ENCODE measurements around the gene NOL7.
A peak's percentile ranks its signal among the peaks of the same experiment; 100 is the strongest.

Gene NOL7

DNA sequence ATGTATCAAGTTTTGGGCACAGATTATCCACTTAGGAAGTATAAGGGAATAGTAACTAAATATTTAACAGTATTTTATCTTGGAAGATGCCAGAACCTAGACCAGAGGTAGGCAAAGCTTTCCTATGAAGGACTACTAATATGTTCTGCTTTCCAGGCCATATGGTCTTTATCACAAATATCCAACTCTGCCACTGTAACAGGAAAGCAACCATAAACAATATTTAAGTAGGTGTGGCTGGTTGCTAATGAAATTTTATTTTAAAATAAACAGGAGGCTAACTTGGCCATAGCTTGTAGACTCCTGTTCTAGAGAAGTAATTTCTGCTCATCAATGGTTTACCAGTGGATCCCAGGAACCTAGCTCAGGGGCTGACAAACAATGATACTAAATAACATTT lies 39.4 kb downstream of the NOL7 start:
- DNase-seq = no peak

DNA sequence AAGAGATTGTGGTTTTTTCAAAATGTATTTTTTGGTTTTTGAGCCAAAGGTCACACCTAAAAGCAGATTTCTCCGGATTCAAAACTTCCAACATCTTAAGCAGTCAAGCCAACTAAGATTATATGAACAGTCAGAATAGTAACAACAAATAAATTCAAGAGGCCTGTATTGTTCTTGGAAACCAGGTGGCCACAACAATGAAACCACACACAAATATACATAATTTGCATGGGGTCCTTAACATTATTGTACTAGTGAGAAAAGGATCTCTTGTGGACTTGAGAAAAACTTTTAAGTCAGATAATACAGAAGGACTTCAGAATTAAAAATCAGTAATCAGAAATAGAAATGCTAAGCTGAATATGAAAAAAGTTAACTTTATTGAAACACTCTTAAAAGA lies 40.6 kb downstream of the NOL7 start:
- no peak for DNase-seq

- DNase-seq = no peak
Observed at GRCh38 chr6:13660273-13660672, 45.1 kb downstream of the NOL7 start.

- no peak for DNase-seq
Observed at GRCh38 chr6:13660893-13661292, 45.8 kb downstream of the NOL7 start.

DNA sequence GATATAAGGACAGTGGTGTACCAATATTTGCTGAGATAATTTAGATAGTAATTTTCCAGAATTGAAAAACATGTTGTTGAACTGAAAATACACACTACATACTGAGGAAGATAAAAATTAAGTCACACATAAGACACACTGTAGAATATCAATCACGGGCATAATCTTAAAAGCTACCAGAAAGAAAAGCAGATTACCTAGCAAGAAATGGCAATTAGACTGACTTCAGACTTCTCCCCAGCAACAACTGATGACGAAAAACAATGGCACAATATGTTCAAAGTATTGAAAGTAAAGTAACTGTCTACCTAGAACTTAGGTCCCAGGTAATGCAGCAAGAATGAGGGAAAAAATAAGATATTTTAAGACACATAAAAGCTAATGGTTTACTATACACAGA lies 46.5 kb downstream of the NOL7 start:
- DNase-seq = no peak

- DNase-seq = no peak
Observed at GRCh38 chr6:13662651-13663334, 47.7 kb downstream of the NOL7 start.

DNA sequence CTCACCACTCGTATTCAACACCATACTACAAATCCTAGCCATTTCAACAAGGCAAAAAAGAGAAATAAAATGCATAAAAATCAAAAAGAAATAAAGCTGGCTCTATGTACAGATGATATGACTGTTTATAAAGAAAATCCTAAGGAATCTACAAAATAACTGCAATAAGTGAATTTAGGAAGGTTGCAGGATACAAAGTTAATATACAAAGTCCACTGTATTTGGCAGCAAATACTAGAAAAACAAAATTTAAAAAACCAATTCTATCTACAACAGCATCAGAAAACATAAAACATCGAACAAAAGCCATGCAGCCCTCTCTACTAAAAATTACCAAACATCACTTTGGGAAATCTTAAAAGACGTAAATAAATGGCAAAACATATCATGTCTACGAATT lies 48.9 kb downstream of the NOL7 start:
- DNase-seq = no peak

DNA sequence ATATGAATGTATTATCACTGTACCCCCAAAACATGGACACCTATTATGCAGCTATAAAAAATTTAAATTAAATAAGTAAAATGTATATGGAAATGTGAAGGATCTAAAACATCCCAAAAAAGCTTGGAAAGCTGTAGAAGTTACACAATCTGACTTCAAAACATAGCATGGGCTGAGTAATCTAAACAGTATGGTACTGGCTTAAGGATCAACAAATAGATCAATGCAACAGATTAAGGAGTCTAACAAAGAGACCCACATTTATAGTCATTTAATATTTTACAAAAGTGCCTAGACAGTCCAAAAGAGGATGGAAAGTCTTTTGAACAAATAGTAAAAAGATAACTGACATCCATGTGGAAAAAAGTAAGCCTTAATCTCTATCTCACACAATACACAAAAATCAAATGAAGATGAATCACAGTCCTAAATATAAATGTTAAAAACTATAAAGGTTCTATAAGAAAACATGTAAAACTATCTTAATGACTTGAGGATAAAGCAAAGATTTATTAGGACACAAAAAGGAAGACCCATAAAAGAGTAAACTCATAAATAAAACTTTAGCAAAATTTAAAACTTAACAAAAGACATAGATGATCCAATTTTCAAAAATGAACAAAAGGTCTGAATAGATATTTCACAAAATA lies 49.7 kb downstream of the NOL7 start:
- DNase-seq = no peak

DNA sequence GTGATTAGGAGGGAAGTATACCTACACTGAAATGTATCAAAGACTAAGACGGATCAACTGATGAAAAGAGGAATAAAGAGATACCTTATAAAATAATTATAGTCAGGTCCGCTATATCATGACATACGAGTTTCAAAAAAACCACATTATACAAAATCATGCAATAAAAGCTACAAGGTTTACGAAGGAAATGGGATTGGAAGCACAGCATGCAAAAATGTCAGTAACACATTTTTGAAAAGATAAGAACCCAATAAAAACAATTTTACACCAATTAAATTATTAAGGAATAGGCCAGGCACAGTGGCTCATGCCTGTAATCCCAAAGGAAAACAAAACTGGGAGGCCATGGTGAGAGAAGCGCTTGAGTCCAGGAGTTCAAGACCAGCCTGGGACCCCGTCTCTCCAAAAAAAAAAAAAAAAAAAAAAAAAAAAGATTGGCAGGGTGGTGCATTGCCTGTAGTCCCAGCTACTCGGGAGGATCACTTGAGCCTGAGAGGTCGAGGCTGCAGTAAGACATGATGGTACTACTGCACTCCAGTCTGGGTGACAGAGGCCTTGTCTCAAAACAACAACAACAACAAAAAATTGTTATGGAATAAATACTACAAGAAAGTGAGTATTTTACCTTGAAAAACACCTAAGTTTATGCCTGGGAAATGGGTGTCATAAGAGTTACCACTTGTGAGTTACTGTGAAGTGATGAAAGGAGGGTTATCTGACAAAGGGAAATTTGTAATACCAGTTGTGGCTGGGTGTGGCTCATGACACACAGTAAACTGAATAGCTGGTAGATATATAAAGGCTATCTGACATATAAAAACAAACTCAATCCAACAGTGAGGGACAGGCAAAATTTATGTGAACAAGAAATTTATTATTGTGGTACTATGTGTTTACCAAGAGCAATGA lies 51.3 kb downstream of the NOL7 start:
- DNase-seq = no peak

GRCh38 chr6:13667655-13668054 lies 52.5 kb downstream of the NOL7 start:
- DNase-seq = no peak

DNA sequence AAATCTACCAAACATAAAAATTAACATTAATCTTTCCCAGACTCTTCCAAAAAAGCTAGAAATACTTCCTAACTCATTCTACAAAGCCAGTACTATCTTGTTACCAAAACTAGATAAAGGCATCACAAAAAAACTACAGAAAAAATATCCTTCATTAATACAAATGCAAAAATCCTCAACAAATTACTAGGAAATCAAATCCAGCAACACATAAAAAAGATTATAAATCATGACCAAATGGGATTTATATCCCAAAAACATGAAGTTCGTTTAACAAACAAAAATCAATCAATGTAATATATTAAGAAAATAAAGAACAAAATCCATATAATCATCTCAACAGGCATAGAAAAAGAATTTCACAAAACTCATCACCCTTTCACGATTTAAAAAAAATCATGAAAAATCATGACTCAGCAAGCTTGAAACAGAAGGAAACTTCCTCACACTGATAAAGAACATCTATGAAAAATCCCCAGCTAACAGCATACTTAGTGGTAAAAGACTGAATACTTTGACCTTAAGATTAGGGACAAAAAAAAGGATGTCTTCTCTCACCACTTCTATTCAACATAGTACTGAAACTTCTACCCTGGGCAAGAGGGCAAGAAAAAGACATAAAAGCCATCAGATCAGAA lies 53.3 kb downstream of the NOL7 start:
- DNase-seq = peak in 1 of 2 donors; percentile 17

DNA sequence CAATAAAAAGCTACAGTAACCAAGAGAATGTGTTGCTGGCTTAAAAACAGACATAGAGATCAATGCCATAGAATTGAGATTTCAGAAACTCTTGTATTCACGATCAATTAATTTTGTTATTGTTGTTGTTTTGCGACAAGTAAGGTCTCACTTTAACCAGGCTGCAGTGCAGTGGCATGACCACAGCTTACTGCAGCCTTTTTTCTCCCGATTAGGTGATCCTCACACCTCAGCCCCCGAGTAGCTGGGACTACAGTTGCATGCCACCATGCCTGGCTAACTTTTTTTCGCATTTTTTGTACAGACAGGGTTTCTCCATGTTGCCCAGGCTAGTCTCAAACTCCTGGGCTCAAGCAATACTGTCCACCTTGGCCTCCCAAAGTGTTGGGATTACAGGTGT lies 54.3 kb downstream of the NOL7 start:
- DNase-seq = no peak
